Adipose tissue (tissue), 3 donors: ENCODE results near the gene ANK3. TPM values are rescaled to one million over a fixed set of nuclear protein-coding genes. Genes with fewer than 3 reads are reported as not detected.
A peak's percentile ranks its signal among the peaks of the same experiment; 100 is the strongest.

Source experiments
- H3K27ac ChIP-seq: one replicate; pipeline ENCODE4 v1.5.1; 2013; ENCODE audit warnings: low read depth, low read length
- WGBS, 3 donors: extraction: QIAGEN DNeasy Blood & Tissue Kit; methylation state at CpG; one replicate each; pipeline ENCODE4 v1.1.7; 2013; 5-methylcytosine and 5-hydroxymethylcytosine counted together
- polyA plus RNA-seq, 3 donors: library from polyadenylated mRNA; stranded (reverse); fragments of 200-250 nt; gene quantifications; one replicate each; pipeline ENCODE4 v1.2.3, GENCODE V29; 2013
- donor health status: healthy with polysubstance abuse.
- donor health status: Bipolar disorder and iron deficiency.
- donor health status: healthy.

The ANK3 gene
- polyA plus RNA-seq, 3 donors = 5.1 to 10.7 (median 7.9) TPM

DNA sequence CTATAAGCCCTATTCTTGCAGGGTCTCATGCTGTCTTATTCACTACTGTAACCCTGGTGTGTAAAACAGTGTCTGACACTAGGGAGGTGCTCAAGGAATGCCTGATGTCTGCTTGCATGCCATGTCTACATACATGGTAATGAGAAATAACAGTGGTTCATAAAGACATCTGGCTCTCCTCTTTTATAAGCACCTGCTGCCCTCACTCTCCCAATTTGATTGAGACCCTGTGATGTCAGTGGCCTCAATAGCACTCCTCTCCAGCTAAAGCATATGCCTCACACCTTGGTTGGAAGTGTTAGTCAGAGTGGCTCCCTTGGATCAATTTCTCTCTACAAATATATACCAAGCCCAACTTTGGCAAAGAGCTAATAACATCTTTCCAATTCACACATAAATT lies 30.6 kb downstream of the ANK3 start:
- H3K27ac ChIP-seq = no peak overlapping the region

DNA sequence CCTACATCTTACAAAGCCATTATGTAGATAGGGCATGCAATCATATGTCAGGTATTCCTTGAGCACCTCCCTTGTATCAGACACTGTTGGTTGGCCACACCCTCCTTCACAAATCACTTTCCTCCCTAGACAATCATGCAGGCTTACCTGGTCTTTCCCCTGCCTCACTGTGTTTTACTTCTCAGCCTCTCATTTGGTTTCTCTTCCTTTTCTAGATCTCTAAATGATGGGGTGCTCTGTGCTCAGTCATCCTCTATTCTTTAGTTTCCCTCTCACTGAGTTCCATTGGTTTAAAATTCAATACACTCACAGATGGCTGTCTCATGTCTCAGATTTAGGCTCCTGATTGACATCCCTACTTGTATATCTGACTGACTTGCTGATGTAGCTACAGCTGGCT lies 31.4 kb downstream of the ANK3 start:
- H3K27ac ChIP-seq = no peak overlapping the region

DNA sequence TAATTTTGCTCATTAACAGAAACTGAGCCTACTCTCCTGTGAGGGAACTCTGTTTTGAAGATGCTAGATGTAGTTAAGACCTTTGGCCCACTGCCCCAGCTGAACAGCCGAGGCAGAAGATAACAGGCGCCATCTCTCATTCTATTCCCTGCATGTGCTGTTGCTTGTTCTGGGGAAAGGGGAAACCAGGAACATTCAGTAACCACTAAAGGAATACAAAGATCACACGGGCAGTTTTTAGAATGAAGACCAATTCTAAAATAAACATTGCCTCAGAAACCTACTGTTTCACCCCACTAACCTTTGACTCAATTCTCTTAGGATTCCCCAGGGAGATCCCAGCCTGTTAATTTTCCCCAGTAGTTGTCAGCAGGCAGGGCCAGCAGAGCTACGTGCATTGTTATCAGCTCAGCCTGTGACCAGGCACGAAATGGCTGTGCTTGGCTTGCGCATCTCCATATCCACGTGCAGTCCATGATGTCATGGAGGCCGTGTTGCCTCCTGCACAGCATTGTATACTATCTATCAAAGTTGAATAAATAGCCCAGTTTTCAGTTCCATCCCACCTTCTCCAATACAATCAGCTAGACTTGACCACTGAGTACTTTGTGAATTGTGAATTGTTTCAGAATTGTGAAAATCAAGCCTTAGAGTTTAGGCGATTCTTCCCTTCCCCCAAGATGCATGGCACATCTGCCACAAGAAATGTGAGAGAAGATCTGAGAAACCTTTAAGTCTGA lies 36.0 kb downstream of the ANK3 start:
- WGBS, 3 donors = 68 to 80% (median 68%) methylated on average over 9 of the region's 9 CpGs

DNA sequence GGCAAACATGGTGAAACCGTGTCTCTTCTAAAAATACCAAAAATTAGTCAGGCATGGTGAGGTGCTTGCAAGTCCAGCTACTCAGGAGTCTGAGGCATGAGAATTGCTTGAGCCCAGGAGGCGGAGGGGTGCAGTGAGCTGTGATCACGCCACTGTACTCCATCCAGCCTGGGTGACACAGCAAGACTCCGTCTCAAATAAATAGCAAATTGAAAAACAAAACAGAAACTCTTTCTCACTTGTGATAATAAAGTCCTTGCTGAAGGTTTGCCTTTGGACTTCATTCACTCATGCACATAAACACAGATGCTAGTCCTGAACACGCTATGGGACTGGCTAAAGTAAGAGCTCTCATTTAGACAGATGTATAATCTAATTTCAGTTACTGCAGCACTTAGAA lies 37.6 kb downstream of the ANK3 start:
- no peak overlapping the region for H3K27ac ChIP-seq
- 94 to 95% (median 94%) methylated on average over 5 of the region's 5 CpGs for WGBS, 3 donors

More for the DNA sequence above, 36.0 kb downstream of the ANK3 start:
- H3K27ac ChIP-seq = no peak overlapping the region

DNA sequence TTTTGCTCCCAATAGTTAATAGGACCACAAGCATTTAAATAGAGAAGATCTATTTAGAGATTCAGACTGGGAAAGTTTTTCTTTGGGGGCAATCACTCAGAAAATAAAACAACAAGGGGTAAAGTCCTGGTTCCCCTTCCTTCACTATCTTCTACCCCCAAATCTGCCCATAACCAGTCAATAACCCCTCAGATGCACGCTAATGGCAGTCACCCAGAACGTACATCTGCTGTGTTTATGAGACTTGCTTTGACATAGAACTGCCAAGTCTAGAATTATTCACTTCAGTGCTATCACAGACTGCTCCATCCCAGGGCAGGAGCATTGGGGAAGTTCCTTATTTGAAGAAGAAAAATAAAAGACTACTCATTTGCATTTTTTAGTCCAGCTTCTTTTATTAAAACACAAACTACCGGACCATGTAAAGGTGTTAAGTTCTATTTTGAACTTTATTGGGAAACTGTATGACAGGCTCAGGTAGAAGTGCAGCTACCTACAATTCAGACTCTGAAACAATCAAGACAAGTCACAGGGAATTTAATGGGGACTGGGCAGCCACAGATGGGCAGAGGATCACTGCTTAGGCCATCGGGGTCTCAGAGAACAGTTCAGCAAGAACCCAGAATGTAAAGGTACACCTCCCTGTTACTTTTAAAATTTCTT lies 38.4 kb downstream of the ANK3 start:
- H3K27ac ChIP-seq = no peak overlapping the region
- WGBS, 3 donors = 69 to 74% (median 71%) methylated on average over 4 of the region's 4 CpGs

DNA sequence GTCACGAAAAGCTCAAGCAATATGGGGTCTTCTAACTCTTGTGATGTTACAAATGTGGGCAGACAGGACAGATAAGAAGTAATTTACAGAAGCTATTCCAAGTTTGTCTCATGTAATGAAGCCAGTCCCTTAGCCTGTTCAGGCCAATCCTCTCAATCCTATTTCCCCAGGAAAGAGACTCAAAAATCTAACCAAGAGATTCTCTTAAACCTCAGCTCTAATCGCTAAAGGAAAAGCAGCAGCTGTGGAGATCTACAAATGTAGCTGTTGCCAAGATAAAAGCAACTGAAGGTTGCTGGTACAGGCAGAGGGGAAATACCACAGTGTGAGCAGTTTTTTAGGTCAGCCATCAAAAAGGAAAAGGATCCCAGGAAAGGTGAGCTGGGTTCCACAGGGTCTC lies 39.3 kb downstream of the ANK3 start:
- 43 to 75% (median 69%) methylated on average over 2 of the region's 2 CpGs for WGBS, 3 donors
- peak overlapping the region; percentile 66 for H3K27ac ChIP-seq

DNA sequence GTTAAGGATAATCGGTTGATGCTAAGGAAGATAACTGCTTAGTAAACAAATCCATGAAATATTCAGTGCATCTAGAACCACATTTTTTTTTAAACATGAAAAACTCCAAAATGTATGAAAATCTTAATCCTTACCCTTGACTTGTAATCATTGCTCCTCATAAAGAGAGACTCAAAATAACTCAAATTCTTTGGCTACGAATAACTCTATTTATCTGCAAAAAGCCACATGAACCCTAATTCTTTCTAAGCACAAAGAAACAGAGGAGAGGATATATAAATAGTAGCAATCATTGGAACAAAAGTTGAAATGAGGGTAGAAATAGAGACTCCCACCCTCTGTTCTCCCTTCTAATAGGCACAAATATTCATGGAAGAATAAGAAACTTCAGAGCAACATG lies 40.2 kb downstream of the ANK3 start:
- no peak overlapping the region for H3K27ac ChIP-seq
- 75 to 77% (median 76%) methylated on average over 2 of the region's 2 CpGs for WGBS, 3 donors

DNA sequence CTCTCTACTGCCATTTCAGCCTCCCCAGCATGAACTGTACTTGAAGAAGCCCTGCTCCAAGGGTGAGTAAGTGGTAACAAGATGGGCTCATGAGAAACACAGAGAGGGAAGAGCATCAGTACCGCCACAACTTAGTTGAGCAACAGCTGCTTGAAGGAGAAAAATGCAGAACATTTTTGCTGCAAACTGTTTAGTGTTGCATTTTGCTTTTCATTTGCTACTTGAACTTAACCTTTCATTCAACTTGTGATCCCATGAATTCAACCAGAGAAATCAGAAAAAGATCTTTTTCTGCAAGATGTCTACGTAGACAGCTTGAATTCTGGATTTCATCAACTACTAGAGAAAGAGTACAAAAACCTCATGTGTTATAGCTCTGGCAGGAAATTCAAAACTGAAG lies 40.7 kb downstream of the ANK3 start:
- 85 to 94% (median 89%) methylated on average over 2 of the region's 2 CpGs for WGBS, 3 donors
- no peak overlapping the region for H3K27ac ChIP-seq

DNA sequence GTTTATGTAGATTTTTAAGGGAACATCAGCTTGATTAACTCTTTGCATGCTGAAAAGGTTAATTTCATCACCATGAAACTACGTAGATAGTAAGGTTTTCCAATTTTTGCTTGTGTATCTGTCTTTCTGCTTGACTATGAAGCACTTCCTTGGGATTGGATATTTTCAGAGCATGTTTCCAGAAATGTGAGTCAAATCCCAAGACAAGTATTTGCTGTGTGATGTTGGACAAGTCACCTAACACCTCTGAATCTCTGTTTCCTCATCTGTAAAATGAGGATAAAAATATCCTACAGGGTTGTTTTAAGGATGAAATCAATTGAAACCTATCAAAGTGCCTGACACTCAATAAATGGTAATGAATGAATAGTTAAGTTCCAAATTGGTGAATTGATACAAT lies 42.4 kb downstream of the ANK3 start:
- H3K27ac ChIP-seq = no peak overlapping the region
- WGBS, 3 donors = 95 to 100% (median 97%) methylated on average over 1 of the region's 1 CpG

DNA sequence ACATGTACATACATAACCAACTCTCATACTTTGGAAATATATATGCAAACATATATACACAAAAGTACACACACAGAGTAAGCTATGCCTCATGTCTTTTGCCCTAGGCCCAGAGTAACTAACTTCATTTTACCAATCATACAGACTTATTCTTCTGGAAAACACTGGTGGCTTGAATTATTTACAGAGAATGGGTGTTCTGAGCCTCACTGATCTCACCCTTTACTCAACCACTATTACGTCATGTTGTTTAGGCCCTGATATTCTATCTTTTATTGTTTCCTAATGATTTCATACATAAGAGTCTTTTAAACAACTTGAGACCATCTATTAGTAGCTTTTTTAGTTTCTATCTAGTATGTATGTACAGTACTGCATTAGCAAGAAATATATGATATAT lies 43.0 kb downstream of the ANK3 start:
- 86 to 91% (median 90%) methylated on average over 1 of the region's 1 CpG for WGBS, 3 donors
- H3K27ac ChIP-seq = no peak overlapping the region

DNA sequence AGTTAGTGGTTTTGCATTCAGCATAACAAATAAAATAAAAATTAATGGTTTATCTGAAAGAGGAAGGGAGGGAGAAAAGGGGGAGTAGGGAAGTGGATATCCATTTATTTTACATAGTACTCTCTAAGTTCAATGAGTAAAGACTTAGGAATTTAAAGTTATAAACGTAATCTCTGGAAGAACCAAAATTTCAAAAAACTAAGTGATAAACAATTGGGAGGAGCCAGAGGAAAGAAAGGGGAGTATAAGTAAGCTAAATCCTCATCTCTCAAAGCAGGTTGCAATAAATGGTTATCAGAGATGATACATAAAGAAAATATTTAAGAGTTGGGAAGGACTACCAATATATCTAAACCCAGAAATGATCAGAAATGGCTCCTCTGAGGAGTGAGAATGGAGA lies 46.4 kb downstream of the ANK3 start:
- no peak overlapping the region for H3K27ac ChIP-seq
- 63 to 87% (median 74%) methylated on average over 1 of the region's 1 CpG for WGBS, 3 donors

DNA sequence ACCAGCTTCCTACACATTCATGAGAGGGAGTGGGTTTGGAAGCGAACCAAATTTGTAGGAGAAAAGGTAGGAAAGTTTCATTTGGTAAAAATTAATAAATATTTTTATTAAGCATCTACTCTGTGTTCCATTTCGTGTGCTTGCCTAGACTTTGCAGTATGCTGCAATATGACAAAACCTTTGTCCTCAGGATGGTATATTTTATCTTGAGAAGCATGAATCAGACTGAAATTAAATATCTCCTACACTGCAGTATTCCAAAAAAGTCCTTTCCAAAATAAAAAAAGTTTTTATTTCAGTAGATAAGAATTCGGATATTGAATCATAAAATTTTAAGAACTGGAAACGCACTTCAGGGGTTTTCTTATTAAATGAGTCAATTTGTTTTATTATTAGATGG lies 47.7 kb downstream of the ANK3 start:
- WGBS, 3 donors = 65 to 91% (median 72%) methylated on average over 4 of the region's 4 CpGs
- no peak overlapping the region for H3K27ac ChIP-seq

DNA sequence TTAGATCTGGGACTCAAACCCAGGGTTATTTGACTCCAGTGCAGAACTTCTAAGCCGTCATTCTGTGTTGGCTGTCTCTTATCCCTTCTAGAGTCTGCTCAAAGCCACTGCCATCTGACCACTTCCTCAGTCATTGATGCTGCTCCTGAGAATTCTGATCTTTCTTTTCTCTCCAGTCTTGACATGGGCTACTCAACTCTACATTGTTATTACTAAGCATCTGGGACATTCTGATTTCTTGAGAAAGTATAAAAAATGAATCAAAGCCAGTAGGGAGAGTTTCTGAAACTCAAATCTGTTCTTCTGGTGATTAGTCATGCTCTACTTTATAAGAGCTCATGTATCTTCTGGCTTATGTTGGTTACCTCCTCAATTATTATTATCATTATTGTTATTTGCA lies 48.7 kb downstream of the ANK3 start:
- no peak overlapping the region for H3K27ac ChIP-seq
- WGBS, 3 donors = 84 to 96% (median 85%) methylated on average over 1 of the region's 1 CpG

DNA sequence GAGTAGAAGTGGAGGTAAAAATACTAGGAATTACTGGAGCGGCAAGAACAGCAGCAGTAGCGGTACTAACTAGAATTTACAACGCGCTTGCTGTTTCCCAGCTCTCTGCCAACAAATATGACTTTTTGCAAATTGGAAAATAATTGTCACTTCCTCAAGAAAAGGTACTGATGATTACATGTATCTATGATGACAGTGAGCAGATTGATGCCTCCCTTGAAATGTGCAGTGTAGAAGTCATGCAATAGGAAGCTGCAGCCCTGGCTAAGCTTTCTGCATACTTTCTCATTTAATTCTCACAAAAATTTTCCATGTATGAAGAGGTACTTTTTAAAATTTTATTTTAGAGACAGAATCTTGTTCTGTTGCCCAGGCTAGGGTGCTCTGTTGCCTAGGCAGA lies 49.9 kb downstream of the ANK3 start:
- 83 to 97% (median 84%) methylated on average over 4 of the region's 4 CpGs for WGBS, 3 donors
- H3K27ac ChIP-seq = no peak overlapping the region

DNA sequence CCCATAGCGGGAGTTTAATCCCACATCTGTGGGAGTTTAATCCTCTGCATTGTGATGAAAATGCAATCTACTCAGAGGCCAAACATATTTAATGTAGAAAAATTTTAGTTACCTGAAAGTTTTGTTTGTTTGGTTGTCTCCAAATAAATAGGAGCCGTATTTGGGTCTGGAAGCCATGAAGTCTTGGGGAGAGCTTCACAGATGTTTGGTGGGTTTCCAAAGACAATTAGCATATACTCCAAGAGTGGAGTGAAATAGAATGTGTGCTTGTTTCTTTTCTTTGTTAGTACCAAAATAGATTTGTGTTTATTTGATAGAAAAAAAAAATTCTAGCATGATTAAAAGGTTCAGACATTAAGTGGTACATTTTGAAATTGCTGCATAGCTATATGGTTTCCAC lies 50.9 kb downstream of the ANK3 start:
- 65 to 92% (median 72%) methylated on average over 2 of the region's 2 CpGs for WGBS, 3 donors
- H3K27ac ChIP-seq = no peak overlapping the region

DNA sequence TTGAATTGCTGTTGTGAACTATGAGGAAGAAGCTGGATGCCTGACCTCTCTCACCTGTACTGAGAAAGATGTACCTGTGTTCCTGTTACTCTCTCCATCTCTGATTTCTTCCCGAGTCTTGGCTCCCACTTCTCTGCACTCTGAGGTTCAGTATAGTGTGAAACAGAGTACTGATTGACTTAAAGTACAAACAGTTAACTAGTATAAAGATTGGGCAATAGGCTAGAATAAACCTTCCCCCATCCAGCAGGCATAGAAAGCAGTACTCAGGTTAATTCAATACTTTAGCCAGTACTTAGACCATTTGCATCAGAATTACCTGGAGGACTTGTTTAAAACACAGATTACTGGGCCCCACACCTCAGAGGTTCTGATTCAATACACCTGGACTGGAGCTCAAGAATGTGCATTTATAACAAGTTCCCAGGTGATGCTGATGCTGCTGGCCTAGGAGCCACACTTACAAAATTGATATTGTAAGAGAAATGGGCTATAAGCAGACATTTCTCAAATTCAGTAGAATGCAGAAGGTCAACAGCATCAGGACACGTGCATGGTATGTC lies 51.6 kb downstream of the ANK3 start:
- H3K27ac ChIP-seq = no peak overlapping the region
- 59 to 72% (median 64%) methylated on average over 2 of the region's 2 CpGs for WGBS, 3 donors

DNA sequence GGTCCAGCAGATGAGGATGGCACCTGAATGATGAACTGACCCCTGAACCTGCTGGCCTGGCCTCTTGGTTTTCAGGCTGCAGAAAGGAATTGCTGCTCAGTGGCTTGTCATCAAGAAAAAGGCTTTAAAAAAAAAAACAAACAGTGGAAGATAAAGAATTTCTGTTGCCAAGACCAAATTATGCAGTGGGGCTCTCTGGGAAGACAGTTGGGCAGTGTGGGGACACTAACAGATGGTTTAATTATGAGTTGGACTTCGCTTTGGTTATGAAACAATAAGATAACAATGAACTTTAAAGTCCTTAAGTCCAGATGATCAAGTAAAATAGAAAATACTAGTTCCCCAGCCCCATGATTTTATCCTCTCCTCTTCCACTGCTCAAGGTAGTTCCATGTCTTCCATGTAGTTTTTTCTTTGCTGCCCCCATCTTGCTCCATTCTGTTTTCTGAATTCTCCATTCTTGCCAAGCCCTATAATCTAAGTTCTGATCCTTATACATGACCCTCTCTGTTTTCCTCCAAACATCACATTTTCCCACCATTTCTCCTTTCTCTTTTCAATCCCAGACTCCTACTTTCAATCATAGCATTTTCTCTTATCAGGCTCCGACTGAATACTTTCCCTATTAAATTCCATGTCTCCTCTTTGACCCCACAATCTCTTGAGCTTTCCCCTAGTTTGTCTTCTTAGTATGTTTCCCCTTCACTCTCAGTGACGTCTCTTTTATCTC lies 52.6 kb downstream of the ANK3 start:
- WGBS, 3 donors = 42 to 74% (median 58%) methylated on average over 3 of the region's 3 CpGs
- no peak overlapping the region for H3K27ac ChIP-seq

DNA sequence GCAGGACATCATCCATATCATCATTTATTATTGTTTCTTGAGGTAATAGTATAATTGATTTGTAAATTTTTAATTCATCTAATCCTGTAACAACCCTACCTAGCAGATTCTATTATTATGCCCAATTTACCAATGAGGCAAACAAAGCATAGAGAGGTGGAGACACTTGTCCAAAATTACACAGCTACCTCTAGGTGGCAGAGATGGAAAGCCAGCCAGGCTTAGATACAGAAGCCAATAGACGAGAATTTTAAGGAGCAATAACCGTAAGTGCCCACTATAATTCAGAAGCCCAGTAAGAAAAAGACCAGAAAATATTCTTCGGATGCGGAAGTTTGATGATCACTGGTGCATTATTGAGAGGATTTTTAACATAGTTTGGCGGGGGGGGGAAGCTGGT lies 54.0 kb downstream of the ANK3 start:
- H3K27ac ChIP-seq = no peak overlapping the region
- WGBS, 3 donors = 84 to 92% (median 87%) methylated on average over 5 of the region's 5 CpGs

DNA sequence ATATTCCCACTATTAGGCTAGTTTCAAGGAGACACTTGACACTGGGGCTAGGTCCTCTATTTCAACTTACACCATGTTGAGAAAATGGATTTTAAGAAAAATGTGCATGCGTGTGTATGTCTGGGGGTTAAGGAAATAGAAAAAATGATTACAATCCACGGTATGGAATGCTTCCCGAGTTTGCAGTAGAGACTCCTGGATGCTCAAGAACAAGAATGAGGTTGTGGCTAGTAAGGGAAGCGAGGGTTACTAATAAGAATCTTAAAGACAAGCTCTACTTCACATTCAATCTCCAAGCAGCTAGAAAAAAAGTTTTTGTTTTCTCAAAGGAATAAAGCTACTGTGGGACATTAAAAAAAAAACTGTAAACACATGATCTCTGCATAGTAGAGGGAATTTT lies 54.7 kb downstream of the ANK3 start:
- 64 to 80% (median 64%) methylated on average over 4 of the region's 4 CpGs for WGBS, 3 donors

More for the DNA sequence above, 54.7 kb downstream of the ANK3 start:
- H3K27ac ChIP-seq = no peak overlapping the region
